ENCODE results near the gene SUSD2.

DNA sequence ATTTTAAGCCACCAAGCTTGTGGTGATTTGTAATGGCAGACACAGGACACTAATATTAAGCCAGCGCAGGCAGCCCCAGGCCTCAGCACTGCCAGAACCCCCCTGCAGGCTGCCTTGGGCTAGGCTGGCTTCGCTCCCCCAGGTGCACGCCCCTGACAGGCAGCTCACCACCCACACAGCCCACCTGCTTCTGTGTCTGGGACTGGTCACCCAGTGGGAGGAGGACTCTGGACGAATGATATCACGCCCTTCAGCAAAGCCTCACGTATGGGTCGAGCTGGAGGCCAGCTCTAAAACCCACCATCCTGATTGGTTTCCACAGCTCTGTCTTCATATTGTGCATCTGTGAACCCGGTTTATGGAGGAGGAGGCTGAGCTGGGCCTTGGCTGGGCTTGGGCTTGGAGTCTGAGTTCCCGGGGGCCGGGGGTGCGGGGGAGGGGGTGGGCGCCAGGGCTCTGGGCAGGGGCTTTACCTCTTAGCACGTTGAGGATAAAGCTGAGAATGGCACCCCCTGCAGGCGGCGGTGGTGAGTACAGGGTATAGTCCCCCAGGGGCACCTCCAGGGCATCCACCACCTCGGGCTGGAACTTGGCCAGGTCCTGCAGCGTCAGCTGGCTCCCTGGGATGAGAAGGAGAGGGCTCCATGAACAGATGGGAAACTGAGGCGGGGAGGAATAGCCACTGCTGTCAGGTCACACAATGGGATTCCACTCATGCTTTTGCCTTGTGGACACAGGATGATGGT lies 49.8 kb downstream of the SUSD2 start:
- TF ChIP-seq, protein P1, sequence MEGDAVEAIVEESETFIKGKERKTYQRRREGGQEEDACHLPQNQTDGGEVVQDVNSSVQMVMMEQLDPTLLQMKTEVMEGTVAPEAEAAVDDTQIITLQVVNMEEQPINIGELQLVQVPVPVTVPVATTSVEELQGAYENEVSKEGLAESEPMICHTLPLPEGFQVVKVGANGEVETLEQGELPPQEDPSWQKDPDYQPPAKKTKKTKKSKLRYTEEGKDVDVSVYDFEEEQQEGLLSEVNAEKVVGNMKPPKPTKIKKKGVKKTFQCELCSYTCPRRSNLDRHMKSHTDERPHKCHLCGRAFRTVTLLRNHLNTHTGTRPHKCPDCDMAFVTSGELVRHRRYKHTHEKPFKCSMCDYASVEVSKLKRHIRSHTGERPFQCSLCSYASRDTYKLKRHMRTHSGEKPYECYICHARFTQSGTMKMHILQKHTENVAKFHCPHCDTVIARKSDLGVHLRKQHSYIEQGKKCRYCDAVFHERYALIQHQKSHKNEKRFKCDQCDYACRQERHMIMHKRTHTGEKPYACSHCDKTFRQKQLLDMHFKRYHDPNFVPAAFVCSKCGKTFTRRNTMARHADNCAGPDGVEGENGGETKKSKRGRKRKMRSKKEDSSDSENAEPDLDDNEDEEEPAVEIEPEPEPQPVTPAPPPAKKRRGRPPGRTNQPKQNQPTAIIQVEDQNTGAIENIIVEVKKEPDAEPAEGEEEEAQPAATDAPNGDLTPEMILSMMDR (conservative IDR thresholded peaks at IDR 0.05) = no peak; the same call in 1 of the 2 replicates
- no peak for TF ChIP-seq ZFX (IDR thresholded peaks at IDR 0.05)
